ENCODE results near the gene ALDH3B1. TPM values are rescaled to one million over a fixed set of nuclear protein-coding genes. Genes with fewer than 3 reads are reported as not detected.
A peak's percentile ranks its signal among the peaks of the same experiment; 100 is the strongest.

The ALDH3B1 gene
- total and polyA plus RNA-seq, 3 donors from 2014 or later = 4.4 to 8.1 (median 5.3) TPM

- Histone ChIP-seq H3K27me3 (no peaks in the 10 kb centered on the region), H3K27ac (no peak overlapping the region), H3K9me3 (no peaks in the 10 kb centered on the region), H3K4me1 (peaks cover 21% of the 10 kb centered on the region), H3K36me3 (ENCODE audit: low read depth, missing control alignments) (no peaks in the 10 kb centered on the region), H3K4me3 (no peak overlapping the region)
- TF ChIP-seq CTCF (IDR thresholded peaks at IDR 0.05) (no peak), POLR2A (IDR thresholded peaks at IDR 0.05) (no peak)
- WGBS, 2 donors = 93 to 95% methylated on average over 8 of the region's 8 CpGs
- DNase-seq = no peak
- intact Hi-C loops (cut with DNase I; ENCODE audit: low total_unique reads) = no loop called here
Observed at GRCh38 chr11:68015467-68015866, 5.3 kb downstream of the ALDH3B1 start.

GRCh38 chr11:68016161-68016903, 6.2 kb downstream of the ALDH3B1 start:
- H3K4me3 ChIP-seq = no peak overlapping the region
- peaks cover 16% of the 10 kb centered on the region for H3K4me1 ChIP-seq
- H3K27ac ChIP-seq = no peak overlapping the region
- DNase-seq = no peak
- no peaks in the 10 kb centered on the region for H3K9me3 ChIP-seq
- TF ChIP-seq CTCF (IDR thresholded peaks at IDR 0.05) = no peak
- no peak for TF ChIP-seq POLR2A (IDR thresholded peaks at IDR 0.05)
- no peaks in the 10 kb centered on the region for H3K27me3 ChIP-seq
- intact Hi-C loops (cut with DNase I; ENCODE audit: low total_unique reads) = no loop called here
- WGBS, 2 donors = 55 to 77% methylated on average over 13 of the region's 13 CpGs
- H3K36me3 ChIP-seq (ENCODE audit: low read depth, missing control alignments) = no peaks in the 10 kb centered on the region

DNA sequence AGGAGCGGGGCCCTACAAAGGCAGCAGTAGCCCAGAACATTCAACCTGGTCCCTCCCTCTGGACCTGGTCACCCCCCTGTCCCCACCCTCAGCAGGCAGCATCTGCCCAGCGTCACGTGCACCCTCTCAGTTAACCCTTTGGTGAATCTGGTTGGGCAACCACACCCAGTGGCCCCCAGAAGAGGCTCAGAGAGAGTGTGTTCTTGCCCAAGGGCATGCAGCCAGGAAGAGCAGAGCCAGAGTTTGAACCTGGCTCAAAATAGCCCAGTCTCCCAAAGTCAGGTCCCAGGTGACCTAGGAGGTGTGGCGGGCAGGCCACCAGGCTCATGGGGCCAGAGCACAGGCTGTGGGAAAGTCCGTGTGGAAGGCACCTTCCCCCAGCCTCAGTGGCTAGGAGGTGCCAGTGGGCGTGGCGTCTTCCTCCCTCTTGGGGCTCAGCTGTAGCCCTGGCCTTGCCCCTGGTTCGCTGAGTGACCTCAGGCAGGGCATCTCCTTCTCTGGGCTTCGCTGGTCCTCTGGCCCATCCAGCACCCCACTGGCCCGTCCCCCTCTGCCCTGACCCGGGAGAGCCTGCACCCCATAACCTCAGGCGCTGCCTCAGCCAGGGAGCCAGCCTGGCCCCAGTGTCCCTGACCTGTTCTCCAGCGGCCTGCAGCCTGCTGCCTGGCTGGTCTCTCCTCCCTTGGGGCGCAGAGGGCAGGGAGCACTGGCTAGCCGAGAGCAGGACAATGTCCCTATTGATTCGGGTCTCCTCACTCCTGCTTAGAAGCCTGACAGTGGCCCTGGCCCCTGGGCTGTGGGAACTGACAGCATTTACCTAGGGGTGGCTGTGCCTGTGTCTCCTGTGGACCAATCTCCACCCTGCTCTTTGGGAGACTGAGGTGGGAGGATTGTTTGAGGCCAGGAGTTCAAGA, 7.0 kb downstream of the ALDH3B1 start:
- Histone ChIP-seq H3K9me3 (no peaks in the 10 kb centered on the region), H3K27ac (peak overlapping the region in 1 of 2 donors; percentile 45), H3K27me3 (no peaks in the 10 kb centered on the region), H3K4me3 (no peak overlapping the region), H3K36me3 (ENCODE audit: low read depth, missing control alignments) (no peaks in the 10 kb centered on the region), H3K4me1 (peaks cover 16% of the 10 kb centered on the region)
- TF ChIP-seq CTCF (IDR thresholded peaks at IDR 0.05) = no peak
- no peak for TF ChIP-seq POLR2A (IDR thresholded peaks at IDR 0.05)
- WGBS, 2 donors = 45 to 66% methylated on average over 6 to 16 of the region's 16 CpGs
- intact Hi-C loops (cut with DNase I; ENCODE audit: low total_unique reads) = no loop called here
- DNase-seq = peak; percentile 56

DNA sequence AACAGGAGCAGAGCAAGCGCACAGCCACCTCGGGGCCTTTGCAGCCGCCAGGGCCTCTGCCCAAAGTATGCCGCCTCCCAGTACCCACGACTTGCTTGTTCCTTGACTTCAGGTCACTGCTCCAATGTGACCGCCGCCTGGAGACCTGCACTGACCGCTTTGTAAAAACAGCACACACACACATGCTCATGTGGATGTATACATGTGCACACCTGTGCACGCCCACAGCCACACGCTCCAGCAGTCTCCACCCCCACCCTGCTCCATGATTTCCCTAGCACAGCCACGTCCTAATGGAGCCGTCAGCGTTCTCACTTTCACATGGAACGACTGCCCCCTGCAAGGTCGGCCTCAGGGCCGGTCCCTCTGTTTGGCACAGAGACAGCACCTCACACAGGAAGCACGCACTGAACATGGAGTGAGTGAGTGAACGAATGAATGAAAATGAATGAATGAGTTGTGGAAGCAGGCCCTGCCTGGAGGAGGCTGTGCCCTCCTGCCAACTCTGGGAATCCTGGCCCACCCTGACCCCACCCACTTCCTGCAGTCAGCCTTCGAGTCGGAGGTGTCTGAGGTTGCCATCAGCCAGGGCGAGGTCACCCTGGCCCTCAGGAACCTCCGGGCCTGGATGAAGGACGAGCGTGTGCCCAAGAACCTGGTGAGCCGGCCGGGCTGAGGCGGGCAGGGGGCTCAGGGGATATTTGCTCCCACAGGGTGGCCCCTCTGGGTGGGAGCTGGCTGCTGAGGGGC, 8.0 kb downstream of the ALDH3B1 start:
- Histone ChIP-seq H3K9me3 (no peaks in the 10 kb centered on the region), H3K27me3 (no peaks in the 10 kb centered on the region), H3K4me3 (no peak overlapping the region), H3K27ac (no peak overlapping the region), H3K4me1 (peaks cover 16% of the 10 kb centered on the region), H3K36me3 (ENCODE audit: low read depth, missing control alignments) (no peaks in the 10 kb centered on the region)
- TF ChIP-seq CTCF (IDR thresholded peaks at IDR 0.05) = no peak
- TF ChIP-seq POLR2A (IDR thresholded peaks at IDR 0.05) = no peak
- intact Hi-C loops (cut with DNase I; ENCODE audit: low total_unique reads) = no loop called here
- no peak for DNase-seq
- 84 to 89% methylated on average over 16 to 27 of the region's 27 CpGs for WGBS, 2 donors

All from testis (tissue), 3 donors.